Adipose tissue (tissue), 3 donors: Measurements from ENCODE around the gene VPS37C. TPM values are rescaled to one million over a fixed set of nuclear protein-coding genes. Genes with fewer than 3 reads are reported as not detected.

Source experiments
- H3K27ac ChIP-seq: one replicate; pipeline ENCODE4 v1.5.1; 2013; ENCODE audit warnings: low read depth, low read length
- WGBS, 3 donors: extraction: QIAGEN DNeasy Blood & Tissue Kit; methylation state at CpG; one replicate each; pipeline ENCODE4 v1.1.7; 2013; 5-methylcytosine and 5-hydroxymethylcytosine counted together
- polyA plus RNA-seq, 3 donors: library from polyadenylated mRNA; stranded (reverse); fragments of 200-250 nt; gene quantifications; one replicate each; pipeline ENCODE4 v1.2.3, GENCODE V29; 2013
- donor health status: healthy with polysubstance abuse.
- donor health status: Bipolar disorder and iron deficiency.
- donor health status: healthy.

The VPS37C gene
- polyA plus RNA-seq, 3 donors = 14.2 to 17.6 (median 15.2) TPM

- H3K27ac ChIP-seq = no peak overlapping the region
- 88 to 92% (median 89%) methylated on average over 16 of the region's 16 CpGs for WGBS, 3 donors
Measured at GRCh38 chr11:61144511-61145179, 16.6 kb downstream of the VPS37C start.

GRCh38 chr11:61142424-61142823, 18.8 kb downstream of the VPS37C start:
- WGBS, 3 donors = 96 to 98% (median 97%) methylated on average over 1 of the region's 1 CpG

DNA sequence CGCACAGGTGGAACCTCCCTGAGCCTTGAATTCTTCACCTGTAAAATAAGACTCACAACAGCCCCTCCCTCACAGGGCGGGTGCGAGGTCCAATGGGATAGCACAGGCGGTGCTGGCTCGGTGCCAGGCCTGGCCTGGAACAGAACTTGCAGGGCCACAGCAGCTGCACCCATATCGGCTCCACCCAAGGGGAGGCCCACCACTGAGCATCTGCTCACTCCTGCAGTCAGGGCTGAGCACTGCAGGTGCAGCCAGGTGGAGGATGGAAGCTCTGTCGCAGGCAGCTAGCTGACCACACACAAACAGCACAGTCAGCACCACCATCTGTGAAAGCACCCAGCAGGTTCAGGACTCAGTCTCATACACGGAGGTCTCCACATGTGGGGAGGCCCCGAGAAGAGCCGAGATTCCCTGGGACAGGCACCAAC, 19.6 kb downstream of the VPS37C start:
- whole genome bisulfite sequencing, 3 donors = 39 to 78% (median 69%) methylated on average over 10 of the region's 10 CpGs

More at GRCh38 chr11:61142424-61142823, 18.8 kb downstream of the VPS37C start:
- H3K27ac ChIP-seq = no peak overlapping the region

GRCh38 chr11:61140416-61140815, 20.8 kb downstream of the VPS37C start:
- 66 to 83% (median 77%) methylated on average over 4 of the region's 4 CpGs for WGBS, 3 donors
- H3K27ac ChIP-seq = no peak overlapping the region

More for the DNA sequence above, 19.6 kb downstream of the VPS37C start:
- H3K27ac ChIP-seq = no peak overlapping the region

DNA sequence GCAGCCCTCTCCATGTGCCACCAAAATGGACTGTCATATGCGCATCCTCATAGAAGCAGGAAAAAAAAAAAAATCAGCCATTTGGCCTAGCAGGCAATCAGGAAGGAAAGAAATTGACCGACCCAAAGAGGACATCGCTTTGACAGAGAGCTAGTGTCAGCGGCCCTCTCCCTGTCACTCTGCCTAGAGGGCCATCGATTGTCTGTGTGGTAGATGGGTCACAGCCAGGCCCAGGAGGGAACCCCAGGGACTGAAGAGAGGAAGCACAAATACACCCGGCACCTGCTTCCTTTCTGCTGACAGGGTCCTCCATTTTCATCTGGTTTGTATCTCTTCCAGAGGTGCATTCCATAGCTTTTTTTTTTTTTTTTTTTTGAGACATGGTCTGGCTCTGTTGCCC, 21.8 kb downstream of the VPS37C start:
- WGBS, 3 donors = 39 to 81% (median 40%) methylated on average over 6 of the region's 6 CpGs

GRCh38 chr11:61138935-61139334, 22.3 kb downstream of the VPS37C start:
- no peak overlapping the region for H3K27ac ChIP-seq
- WGBS, 3 donors = 39 to 52% (median 45%) methylated on average over 7 of the region's 7 CpGs

More for the DNA sequence above, 21.8 kb downstream of the VPS37C start:
- H3K27ac ChIP-seq = no peak overlapping the region

- 82 to 91% (median 91%) methylated on average over 11 to 12 of the region's 12 CpGs for WGBS, 3 donors
- H3K27ac ChIP-seq = no peak overlapping the region
Measured at GRCh38 chr11:61134801-61135257, 26.4 kb downstream of the VPS37C start.

DNA sequence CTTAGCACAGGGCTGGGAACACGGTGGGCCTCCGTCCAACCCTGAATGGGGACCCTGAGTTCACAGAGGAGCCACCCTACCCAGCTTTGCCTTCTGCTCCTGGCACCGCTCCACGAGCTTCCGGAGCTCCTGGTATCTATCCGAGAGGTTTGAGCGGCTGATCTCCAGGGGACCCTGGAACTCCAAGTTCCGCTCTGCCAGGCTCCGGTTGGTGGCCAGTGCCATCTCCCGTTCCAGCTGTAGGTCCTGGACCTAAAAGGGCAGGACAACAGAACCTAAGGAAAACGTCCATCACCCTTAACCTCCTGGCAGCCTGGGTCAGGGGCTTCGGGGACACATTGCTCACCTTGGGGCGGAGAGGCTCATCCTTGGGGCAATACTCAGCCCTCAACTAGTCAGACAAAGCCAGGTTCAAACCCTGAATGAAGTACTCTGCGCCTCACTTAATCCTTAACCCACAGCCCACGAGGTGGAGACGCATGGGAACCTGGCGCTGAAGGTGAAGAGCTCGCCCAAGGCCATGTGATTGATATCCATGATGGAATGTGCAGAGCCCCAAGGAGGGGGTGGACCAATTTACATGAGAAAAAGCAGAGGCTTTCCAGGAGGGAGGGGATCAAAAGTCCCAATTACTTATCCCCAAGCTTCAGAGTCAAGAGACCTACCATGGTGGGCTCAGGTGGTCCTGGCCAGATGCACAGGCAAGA, 27.1 kb downstream of the VPS37C start:
- WGBS, 3 donors = 84 to 96% (median 89%) methylated on average over 18 of the region's 18 CpGs

GRCh38 chr11:61133145-61133544, 28.1 kb downstream of the VPS37C start:
- WGBS, 3 donors = 87 to 93% (median 90%) methylated on average over 7 of the region's 7 CpGs
- H3K27ac ChIP-seq = no peak overlapping the region

More for the DNA sequence above, 27.1 kb downstream of the VPS37C start:
- no peak overlapping the region for H3K27ac ChIP-seq

GRCh38 chr11:61132646-61133045, 28.6 kb downstream of the VPS37C start:
- H3K27ac ChIP-seq = no peak overlapping the region
- WGBS, 3 donors = 80 to 90% (median 89%) methylated on average over 5 of the region's 5 CpGs

DNA sequence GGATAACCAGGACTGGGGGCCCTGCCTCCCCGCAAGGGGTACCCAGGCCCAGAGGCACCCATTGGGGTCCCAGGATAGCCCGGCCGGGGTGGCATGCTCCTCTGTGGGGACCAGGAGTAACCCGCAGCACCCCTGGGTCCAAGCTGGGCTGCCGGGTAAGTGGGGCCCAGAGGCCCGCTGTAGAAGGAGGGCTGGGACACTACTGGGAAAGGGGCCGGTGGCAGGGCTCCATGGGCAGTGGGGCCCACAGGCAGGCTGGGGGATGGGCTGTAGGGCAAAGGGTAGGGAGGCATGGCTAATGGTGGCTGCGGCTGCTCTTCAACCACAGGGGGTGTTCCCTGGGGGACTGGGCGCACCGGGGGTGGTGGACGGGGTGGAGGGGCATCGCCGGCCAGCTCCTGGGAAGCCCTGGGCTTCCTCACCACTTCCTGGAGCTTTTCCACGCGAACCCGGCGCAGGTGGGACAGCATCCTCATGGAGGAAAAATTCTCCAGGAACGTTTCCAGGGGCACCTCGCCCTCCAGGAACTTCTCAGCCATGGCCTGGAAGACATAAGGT, 29.1 kb downstream of the VPS37C start:
- 88 to 95% (median 92%) methylated on average over 17 to 19 of the region's 19 CpGs for WGBS, 3 donors
- no peak overlapping the region for H3K27ac ChIP-seq

GRCh38 chr11:61131586-61131985, 29.6 kb downstream of the VPS37C start:
- H3K27ac ChIP-seq = no peak overlapping the region
- 81 to 89% (median 82%) methylated on average over 13 to 14 of the region's 14 CpGs for WGBS, 3 donors

DNA sequence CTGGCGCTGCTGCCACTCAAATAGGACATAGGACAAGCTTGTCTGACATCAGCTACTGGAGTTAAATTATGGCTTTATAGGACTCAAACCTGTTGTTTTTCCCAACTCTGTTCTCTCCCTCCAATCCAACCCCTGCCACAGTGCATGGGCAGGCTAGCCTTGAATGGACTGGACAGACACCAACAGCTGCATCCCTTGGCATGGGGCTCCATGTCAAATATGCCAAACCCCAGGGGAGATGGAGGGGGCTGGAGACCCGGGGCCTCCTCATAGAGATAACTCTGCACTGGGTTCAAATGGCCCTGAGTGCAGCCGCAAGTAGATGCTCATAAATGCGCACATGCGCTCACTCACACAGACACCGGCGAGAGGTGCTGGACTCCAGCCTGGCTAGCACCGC, 30.0 kb downstream of the VPS37C start:
- 91 to 94% (median 93%) methylated on average over 8 of the region's 8 CpGs for WGBS, 3 donors
- H3K27ac ChIP-seq = no peak overlapping the region

GRCh38 chr11:61129639-61130523, 31.3 kb downstream of the VPS37C start:
- no peak overlapping the region for H3K27ac ChIP-seq
- WGBS, 3 donors = 25 to 34% (median 34%) methylated on average over 33 of the region's 33 CpGs

GRCh38 chr11:61128947-61129638, 32.1 kb downstream of the VPS37C start:
- no peak overlapping the region for H3K27ac ChIP-seq
- WGBS, 3 donors = 81 to 87% (median 83%) methylated on average over 17 to 18 of the region's 18 CpGs

DNA sequence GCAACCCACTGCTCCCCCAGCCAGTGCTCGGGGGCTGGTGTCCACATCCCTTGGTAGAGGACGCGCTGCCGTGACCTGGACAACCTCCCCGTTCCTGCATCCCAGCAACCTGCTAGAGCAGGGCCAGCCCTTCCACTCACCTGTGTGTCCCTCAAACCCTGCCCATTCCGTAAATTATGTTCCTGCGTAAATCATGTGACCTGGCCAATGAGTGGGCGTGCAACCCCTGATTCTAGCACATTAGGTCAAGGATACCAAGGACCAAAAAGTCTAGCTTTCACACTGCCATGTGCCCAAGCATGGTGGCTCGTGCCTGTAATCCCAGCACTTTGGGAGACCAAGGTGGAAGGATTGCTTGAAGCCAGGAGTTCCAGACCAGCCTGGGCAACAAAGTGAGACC, 33.2 kb downstream of the VPS37C start:
- 72 to 91% (median 88%) methylated on average over 9 of the region's 9 CpGs for WGBS, 3 donors
- H3K27ac ChIP-seq = no peak overlapping the region

DNA sequence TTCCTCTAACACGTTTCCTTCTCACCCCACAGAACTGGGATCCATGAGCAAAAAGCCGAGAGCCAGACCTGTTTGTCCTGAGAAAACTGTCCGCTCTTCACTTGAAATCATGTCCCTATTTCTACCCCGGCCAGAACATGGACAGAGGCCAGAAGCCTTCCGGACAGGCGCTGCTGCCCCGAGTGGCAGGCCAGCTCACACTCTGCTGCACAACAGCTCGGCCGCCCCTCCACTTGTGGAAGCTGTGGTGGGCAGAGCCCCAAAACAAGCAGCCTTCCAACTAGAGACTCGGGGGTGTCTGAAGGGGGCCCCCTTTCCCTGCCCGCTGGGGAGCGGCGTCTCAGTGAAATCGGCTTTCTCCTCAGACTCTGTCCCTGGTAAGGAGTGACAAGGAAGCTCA, 35.0 kb downstream of the VPS37C start:
- no peak overlapping the region for H3K27ac ChIP-seq
- WGBS, 3 donors = 49 to 58% (median 56%) methylated on average over 12 to 14 of the region's 14 CpGs

GRCh38 chr11:61125310-61125684, 35.9 kb downstream of the VPS37C start:
- 74 to 87% (median 86%) methylated on average over 6 of the region's 6 CpGs for WGBS, 3 donors
- H3K27ac ChIP-seq = no peak overlapping the region
